NCI-H187 treated with DMSO at 0.1 percent for 48 hours (cell line): ENCODE measurements around the gene MON2.
"Not testable (repeated sequence)": the region's sequence is repeated elsewhere in the genome, so short reads cannot be mapped to it uniquely, and the experiment has no call there.

Source experiments
- DNase-seq: peaks from one replicate; lab custom pipeline; 2025; lab: John Stamatoyannopoulos, UW

The MON2 gene

GRCh38 chr12:62466594-62467491 lies at the start of gene MON2:
TSS of gene MON2 (plus strand) at chr12:62466826. CDS start at chr12:62467208, 382 bp downstream.
- peak; percentile 45 for DNase-seq

GRCh38 chr12:62426089-62426488 lies 40.5 kb upstream of the MON2 start:
- DNase-seq = no peak

GRCh38 chr12:62429457-62429856 lies 37.2 kb upstream of the MON2 start:
- no peak for DNase-seq

- DNase-seq = no peak
These were observed 31.9 kb upstream of the MON2 start for GRCh38 chr12:62434494-62435302.

- no peak for DNase-seq
These were observed 31.1 kb upstream of the MON2 start for GRCh38 chr12:62435303-62436163.

GRCh38 chr12:62436164-62436503 lies 30.5 kb upstream of the MON2 start:
- DNase-seq = no peak

GRCh38 chr12:62438098-62438692 lies 28.4 kb upstream of the MON2 start:
- DNase-seq = no peak

- no peak for DNase-seq
These were observed 19.7 kb upstream of the MON2 start for GRCh38 chr12:62446754-62447452.

GRCh38 chr12:62448436-62448835 lies 18.2 kb upstream of the MON2 start:
- no peak for DNase-seq

- DNase-seq = not testable (repeated sequence)
These were observed 11.2 kb upstream of the MON2 start for GRCh38 chr12:62455429-62455828.

GRCh38 chr12:62458626-62459025 lies 8.0 kb upstream of the MON2 start:
- DNase-seq = no peak

- DNase-seq = no peak
These were observed 6.7 kb upstream of the MON2 start for GRCh38 chr12:62459976-62460375.

- not testable (repeated sequence) for DNase-seq
These were observed 5.3 kb upstream of the MON2 start for GRCh38 chr12:62461171-62461837.

GRCh38 chr12:62463252-62463651 lies 3.4 kb upstream of the MON2 start:
- DNase-seq = not testable (repeated sequence)

- DNase-seq = no peak
These were observed 520 bp upstream of the MON2 start for GRCh38 chr12:62466018-62466593.

GRCh38 chr12:62468397-62468796 lies 1.8 kb downstream of the MON2 start:
- DNase-seq = no peak

- no peak for DNase-seq
These were observed 2.3 kb downstream of the MON2 start for GRCh38 chr12:62468935-62469334.

GRCh38 chr12:62469704-62470103 lies 3.1 kb downstream of the MON2 start:
- DNase-seq = no peak

- DNase-seq = no peak
These were observed 5.1 kb downstream of the MON2 start for GRCh38 chr12:62471734-62472133.

- DNase-seq = no peak
These were observed 5.8 kb downstream of the MON2 start for GRCh38 chr12:62472472-62472871.
